NCI-H1694 (cell line): Measurements from ENCODE around the gene UBAC2.
"Not testable (repeated sequence)": the region's sequence is repeated elsewhere in the genome, so short reads cannot be mapped to it uniquely, and the experiment has no call there.

ENCODE experiments used
- DNase-seq: peaks from one replicate; lab custom pipeline; 2025; lab: John Stamatoyannopoulos, UW

The UBAC2 gene

DNA sequence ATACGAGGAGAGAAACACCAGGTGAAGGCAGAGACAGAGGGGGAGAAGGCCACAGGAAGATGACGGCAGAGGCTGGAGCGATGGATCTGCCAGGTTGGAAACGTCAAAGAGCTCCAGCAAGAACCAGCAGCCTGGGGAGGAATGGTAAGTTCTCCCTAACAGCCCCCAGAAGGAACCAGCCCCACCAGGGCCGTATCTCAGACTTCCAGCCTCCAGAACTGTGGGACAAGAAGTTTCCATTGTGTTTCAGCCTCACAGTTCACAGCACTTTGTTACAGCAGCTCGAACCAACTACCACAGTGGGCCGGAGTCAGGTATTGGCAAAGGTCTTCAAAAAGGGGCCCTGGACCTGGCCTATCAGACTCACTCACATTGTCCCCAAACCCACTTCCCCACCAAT, 195.8 kb downstream of the UBAC2 start:
- DNase-seq, result no peak

DNA sequence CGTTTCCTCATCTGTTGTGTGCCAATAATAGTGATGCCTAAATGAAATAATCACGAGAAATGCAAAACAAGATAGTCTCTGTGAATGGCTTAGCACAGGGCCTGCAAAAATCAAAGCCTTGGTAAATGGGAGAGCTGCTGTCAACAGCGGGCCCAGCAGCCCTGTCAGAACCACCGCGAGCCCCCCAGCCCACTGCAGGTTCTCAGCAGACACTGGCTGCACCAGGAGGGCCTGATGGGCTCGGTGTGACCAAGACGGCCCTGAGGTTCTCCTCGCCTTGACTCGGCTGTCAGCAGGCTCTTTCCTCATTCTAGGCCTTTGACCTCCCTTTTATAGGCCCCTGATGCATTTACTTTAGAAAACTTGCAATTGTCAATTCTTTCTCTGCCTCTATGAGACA, 197.4 kb downstream of the UBAC2 start:
- no peak for DNase-seq

DNA sequence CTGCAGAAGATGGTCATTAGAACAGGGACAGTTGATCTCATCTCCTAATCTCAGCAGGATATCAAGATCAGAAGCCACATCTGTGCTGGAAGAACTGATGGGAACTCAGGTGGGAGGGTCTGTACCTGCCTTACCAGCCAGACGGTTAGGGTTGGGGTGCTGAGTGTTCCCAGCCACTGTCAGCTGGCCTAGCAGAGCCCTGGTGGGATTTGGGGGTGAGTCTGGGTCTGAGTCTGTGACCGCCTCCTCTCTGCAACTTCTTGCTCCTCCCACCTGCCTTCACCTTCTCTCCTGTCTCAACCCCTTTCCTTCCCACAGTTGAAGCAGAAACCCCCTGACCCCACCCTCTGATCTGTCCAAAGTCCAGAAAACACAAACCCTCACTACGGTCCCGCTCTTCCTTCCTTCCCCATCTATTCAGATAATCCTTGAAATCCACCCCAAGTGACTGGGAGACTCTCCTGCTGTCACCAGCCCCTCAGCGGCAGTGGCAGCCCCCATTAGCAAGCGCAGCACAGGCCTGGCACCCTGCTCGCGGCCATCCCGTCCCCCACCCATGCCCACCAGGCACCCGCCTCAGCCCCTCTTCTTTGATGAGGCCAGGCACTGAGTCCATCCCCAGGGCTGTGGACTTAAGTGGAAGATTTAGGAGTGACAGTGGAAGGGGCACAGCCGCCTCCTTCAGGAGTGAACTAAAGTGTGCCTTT, 198.4 kb downstream of the UBAC2 start:
- no peak for DNase-seq

DNA sequence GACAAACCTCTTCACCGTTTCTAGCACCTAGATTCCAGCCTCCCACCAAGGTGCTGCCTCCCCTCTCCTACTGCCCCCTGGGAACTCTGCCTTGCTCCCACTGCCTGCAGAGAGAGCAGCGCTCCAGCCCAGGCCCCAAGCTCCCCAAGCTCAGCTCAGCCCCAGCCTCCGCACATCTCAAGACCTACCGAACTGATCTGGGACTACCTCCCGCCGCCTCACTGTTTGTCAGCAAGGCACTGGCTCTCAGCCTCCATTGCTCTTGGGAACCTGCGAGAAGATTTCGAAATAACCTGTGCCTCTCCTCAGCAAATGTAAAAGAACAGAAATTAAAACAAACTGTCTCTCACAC, 198.9 kb downstream of the UBAC2 start:
- no peak for DNase-seq

DNA sequence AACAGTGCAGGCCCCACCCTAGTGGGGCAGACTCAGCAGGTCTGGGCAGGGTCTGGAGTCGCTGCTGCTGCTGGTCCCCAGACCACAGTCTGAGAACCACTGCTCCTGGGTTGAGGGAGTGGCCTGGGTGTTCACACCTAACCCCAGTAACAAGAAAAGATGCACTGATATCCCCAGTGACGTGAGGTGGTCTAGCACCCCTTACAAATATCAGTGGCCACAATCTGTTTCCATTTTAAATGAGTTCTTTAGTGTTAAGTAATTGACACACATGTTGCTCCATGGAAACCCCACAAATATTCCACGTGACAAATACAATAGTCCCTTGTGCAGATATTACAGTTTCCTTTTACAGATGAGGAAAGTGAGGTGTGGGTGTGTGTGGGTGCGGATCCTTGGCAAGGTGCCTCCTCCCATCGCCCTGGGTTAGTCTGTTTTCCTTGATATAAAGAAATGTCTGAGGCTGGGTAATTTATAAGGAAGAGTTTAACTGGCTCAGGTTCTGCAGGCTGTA, 202.9 kb downstream of the UBAC2 start:
- DNase-seq, result no peak

DNA sequence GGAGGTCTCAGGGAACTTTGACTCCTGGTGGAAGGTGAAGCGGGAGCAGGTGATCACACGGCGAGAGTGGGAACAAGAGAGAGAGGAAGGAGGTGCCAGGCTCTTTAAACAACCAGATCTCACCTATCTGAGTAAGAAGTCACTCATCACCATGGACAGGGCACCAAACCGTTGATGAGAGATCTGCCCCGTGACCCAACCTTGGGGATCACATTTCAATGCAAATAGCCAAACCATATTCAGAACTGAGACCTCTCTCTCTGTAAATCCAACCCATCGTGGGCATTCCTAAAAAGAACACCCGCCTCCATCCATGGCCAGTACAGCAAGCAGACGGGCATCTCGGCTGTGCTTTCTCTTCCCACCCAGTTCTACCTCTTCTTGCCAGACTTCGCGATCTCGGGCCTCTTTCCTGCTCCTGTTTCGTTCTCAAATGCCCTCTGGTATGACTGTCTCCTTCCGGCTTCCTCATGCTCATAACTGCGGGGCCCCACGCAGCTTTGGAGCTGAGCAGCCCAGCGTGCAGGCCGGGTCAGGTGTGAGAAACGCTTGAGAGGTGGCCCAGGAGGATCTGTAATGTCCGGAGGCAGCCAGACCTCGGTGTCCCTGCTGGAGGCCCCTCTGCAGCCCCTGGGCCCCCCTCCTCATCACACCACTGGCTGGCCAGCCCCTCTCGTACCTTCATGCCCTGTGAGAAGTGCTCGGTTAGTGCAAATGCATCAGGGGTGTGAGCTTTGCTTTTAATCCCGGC, 203.5 kb downstream of the UBAC2 start:
- DNase-seq, result no peak

DNA sequence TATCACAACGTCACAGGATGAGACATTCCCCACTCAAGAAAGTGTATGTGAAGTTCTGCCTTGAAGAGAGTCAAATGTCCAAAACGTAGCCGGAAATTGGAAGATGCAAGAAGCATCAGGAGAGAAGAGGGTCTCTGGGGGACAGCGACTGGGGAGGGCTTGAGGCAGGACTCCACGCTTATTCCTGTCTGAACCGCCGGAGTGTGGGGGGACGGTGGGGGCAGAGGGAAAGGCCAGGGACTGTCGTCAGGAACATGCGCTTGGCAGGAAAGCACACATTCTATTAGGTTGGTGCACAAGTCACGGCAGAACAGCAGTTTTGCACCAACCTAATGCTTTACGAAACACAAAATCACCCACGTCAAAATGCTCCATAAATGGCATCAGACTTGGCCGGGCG, 205.3 kb downstream of the UBAC2 start:
- no peak for DNase-seq

DNA sequence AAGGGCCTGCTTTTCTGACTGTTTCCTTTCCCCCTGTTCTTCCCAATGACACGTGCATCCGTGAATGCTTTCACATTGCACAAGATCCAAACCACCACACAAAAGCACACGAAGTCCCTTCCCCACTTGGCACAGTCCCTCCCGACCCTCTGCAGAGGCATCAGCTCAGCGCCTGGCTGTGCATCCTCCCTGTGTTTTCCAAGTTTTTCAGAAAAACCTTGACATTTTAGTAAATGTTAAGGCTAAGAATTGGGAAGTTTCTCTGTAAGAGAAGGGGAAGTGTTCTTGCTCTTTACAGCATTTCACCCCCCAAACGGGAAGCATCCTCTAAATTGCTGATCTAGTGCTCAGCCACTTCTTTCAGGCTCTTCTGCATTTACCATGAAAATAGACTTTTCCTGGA, 206.1 kb downstream of the UBAC2 start:
- no peak for DNase-seq

DNA sequence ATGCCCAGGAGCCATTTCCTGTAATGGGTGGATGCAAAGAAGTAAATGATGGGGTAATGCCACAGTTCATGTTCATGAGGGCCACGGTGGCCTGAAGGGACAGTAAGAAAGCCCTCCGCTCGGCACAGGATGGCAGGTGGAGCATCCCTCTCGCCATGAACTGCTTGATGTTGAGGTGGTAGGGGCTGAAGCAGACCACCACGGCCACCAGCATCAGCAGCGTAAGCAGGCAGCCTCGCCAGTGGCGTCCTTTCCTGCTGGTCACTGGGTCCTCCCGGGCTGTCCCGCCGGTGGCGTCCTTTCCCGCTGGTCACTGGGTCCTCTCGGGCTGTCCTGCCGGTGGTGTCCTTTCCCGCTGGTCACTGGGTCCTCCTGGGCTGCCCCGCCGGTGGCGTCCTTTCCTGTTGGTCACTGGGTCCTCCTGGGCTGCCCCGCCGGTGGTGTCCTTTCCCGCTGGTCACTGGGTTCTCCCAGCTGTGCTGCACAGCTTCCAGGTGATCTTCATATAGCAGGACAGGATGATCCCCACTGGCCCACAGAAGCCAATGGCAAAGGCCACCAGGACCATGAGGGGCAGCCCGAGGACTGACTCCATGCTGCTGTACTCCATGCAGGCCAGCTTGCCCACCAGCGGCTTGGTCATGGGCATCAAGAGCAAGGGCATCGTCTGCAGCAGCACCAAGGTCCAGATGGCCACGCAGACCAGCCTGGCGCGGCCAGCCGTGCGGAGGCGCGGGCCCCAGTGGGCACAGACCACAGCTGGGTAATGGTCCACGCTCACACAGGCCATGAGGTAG, 207.4 kb downstream of the UBAC2 start:
- DNase-seq, result no peak

DNA sequence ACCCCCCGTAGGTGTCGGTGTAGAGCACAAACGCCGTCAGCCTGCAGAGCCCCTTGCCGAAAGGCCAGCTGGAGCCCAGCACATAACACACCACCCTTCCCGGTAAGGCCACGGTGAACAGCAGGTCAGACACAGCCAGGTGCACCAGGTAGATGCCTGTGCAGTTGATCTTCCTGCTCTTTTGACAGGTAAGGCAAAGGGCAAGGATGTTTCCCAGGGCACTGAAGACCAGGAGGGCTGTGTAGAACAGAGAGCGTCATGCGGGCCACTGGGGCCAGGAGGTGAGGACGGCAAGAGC, 208.0 kb downstream of the UBAC2 start:
- no peak for DNase-seq

DNA sequence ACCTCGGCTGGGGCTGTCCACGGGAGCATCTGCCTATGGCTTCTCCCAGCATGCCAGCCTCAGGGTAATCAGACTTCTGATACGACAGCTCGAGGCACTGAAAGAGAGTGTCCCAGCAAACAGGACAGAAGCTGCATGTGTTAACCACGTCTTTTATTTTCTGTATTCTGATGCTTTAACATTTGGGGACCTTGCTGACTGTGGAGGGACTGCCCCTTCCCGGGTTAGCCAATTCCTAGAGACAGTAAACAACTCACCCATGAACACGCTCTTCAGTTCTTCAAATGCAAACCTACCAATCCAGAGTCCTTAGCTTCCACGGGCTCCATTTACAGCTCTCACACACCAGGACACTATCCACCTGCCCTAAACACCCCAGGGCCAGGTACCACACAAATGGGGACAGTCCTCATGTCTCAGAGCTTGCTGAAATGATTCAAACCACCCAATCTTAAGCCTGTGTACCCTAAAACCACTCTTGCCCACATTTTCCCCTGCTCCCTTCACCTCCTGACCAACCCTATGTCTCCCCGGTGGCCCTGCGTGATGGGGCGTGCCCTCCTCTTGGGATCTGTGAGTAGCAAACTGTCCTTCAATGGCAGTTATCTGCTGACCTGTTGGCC, 208.9 kb downstream of the UBAC2 start:
- not testable (repeated sequence) for DNase-seq

DNA sequence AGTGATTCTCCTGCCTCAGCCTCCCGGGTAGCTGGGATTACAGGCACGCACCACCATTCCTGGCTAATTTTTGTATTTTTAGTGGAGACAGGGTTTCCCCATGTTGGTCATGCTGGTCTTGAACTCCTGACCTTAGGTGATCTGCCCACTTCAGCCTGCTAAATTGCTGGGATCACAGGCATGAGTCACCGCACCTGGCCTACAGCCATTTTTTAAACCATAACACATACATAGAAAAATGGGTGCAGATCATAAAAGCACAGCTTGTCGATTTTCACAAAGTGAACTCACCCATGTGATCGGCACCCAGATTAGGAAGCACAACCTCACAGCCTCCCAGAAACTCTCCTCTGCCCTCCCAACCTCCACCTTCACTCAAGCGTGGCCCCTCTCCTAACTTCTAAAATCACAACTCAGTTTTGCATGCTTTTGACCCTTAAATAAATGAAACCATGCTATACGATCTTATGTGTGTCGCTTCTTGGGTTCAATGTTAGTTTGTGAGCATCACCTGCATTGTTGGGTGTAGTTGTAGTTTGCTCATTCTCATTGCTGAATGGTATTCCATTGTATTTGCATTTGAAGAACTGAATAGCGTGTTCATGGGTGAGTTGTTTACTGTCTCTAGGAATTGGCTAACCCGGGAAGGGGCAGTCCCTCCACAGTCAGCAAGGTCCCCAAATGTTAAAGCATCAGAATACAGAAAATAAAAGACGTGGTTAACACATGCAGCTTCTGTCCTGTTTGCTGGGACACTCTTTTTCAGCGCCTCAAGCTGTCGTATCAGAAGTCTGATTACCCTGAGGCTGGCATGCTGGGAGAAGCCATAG, 210.2 kb downstream of the UBAC2 start:
- DNase-seq, result not testable (repeated sequence)

DNA sequence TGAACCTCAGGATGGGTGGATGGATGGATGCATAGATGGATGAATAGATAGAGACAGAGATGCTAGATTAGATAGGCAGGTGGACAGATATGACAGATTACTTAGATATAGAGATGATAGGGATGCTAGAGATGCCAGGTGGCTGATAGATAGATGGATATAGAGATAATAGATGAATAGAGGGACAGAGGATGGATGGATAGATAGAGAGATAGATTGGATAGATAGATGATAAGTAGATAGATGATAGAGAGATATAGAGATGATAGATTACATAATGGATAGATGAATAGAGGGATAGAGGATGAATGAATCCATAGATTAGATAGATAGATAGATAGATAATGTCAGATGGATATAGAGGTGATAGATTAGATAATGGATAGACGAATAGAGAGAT, 212.2 kb downstream of the UBAC2 start:
- DNase-seq, result no peak

DNA sequence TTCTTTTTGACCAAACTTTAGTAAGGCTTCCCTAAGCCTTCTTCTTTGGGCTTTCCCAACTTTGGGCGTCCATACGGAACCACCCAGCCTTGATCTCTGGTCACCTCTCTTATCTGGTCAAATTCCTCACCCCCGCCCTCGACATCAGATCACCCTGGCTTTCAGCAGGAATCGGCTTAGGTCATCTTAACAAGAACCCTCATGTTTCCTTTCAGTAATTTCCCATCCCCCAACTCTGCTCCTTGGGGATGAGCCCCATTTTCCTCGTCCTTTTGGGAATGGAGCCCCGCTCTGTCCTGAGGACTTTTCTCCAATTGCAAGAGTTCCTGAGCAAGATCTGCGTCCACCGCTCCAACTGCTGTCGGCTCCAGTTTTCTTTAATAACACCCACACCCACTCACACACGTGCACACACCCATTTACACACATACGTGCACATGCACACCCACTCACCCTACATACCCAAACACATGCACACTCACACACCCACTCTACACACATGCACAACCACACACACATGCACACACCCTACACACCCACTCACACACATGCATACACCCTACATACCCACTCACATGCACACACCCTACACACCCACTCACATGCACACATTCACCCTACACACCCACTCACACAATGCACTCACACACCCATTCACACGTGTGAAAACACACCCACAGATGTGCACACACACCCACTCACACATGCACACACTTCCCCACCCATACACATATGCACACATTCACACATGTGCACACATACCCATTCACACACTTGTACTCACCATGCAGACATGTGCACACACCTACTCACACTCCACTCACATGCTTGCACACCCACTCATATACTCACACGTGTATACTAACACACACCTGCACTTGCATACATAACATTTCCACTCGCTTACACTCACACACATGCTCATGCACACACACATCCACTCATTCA, 213.7 kb downstream of the UBAC2 start:
- DNase-seq, result no peak

DNA sequence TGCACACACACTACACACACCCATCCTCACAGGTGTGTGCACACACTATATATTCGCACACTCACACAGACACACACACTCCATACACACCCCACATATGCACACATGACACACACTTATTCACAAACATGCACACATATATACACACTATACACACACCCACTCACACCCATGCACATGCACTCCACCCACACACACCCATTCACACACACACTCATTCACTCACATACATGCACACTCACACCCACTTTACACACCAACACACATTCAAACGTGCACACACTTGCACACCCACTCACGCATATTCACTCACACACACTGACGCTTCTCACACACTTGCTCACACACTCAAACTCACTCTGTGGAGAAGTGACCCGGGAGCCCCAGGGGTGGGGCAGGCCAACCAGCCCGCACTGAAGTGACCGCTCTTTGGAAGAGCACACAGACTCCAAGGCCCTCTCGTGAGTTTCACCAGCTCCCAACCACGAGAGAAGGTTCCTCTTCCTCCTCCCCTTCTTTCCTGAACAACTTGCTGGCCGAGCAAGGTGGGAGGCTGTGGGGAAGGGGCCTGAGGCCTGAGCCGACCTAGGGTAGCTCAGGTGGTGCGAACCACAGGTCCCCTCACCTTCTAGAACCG, 214.5 kb downstream of the UBAC2 start:
- no peak for DNase-seq

DNA sequence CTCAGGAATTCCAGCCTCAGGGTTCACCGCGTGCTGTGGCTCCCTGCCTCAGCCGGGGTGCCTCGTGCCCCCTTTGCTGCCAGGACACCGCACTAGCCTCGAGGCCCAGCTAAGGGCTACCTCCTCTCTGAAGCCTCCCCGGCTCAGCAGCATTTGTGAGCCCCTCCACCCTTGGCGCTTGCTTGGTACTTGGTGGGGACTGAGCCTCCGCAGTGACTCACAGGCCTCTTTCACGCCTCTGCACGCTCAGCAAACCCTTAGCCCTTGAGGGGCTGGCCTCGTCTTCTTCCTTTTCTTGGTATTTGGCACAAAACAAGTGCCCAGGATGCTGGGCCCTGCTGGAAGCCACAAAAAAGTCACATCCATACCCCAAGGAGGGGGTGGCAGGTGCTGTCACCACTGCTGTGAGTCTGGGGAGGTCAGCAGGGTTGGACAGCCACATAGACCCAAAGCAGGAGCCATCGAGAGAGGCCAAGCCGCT, 215.2 kb downstream of the UBAC2 start:
- DNase-seq, result no peak

DNA sequence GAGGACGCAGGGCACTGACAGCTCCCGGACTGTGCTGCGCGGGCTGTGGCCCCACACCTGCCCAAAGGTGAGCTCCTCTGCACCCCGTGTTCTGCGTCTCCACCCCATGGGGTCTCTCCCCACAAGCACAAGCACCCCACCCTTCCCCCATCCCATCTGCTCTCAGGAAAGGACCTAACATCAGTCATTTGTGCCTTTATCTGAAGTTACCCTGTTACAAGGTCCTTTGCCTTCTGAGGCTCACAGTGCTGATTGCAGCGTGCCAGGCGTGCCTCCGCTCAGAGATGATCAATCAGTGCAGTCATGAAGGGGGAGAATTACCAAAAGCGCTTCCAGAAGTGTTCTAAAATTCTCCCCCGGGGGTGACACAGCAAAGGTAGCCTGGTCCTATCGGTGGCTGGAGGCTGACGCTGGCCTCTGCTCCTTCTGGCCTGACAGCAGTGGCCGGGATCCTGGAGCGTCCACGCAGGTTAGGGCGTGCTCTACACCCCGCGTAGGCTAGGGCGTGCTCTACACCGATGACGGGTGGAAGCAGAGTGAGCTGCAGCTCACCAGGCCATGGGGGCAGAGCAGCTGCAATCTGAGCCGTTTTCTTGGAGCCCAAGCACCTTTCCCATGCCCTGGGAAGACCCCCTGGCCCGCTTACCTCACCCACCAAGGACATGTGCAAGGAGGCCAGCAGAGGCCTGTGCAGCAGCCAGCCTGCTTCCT, 215.9 kb downstream of the UBAC2 start:
- no peak for DNase-seq

DNA sequence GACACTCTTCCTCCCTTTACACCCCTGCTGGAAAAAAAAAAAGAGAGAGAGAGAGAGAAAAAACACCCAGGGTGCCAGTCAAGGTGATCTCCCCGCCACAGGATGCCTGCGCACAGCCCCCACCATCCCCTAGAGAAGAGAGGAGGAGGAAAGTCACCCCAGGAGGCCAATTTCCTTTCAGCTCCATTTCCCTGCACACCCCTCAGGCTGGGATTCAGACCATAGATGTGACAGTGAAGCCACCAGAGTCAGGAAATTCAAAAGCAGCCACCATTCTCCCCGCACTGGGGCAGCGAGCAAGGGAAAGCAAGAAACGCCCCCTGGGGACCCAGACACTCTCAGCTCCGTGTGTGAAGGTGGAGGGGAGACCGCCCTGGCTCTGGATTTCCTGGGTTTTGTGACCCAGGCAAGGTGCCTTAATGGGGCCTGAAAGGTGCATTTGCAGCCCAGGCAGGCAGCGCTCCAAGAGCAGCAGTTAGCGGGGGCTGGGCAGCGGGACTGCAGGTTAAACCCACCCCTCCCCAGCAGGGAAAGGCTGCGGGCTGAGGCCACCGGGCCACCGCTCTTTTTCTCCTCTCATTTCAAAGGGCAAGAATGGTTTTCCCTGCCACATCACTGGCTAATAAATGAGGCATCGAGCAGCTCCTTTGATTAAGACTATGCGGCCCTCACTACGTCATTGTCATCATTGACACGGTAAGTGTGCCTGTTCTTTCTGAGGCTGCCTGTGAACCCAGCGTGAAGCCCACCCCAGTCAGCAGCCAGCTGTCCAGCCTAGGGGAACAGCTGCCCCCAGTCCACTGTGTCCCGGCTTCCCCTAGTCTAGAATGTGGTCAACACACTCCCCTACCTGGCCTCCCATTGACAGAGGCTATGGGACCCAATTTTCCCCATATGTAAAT, 216.8 kb downstream of the UBAC2 start:
- DNase-seq, result no peak
